ENCODE results near the gene PTGR2.

The PTGR2 gene

DNA sequence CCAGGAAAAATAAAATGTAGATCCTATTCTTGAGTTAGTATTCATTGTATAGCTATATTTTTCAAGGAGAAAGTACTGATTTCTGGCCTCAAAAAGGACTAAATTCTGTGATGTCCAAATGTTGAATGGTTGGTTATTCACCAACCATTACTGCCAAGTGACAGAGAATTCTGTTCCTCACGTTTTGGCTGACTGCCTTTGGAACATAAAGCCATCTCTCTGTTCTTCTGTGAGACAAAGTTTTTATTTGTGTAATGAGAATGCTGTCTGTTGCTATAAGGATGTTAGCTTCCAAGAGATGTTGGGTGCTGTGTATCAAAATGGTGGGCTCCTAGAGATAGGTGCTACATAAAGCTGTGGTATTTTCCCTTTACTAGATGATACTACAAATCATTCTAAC, 44.3 kb downstream of the PTGR2 start:
- Histone ChIP-seq H3K27me3 (ENCODE audit: low read depth, low read length) (no peaks in the 10 kb centered on the region), H3K4me2 (ENCODE audit: low read length) (no peak overlapping the region), H3K4me1 (ENCODE audit: low read length) (no peaks in the 10 kb centered on the region), H4K20me1 (ENCODE audit: insufficient read depth, low read length) (no peaks in the 10 kb centered on the region), H3K27ac (ENCODE audit: low read length) (no peak overlapping the region), H3K79me2 (ENCODE audit: low read length) (peaks cover 17% of the 10 kb centered on the region), H3K36me3 (replicated peaks; ENCODE audit: low read depth, low read length) (peaks cover 34% of the 10 kb centered on the region), H3K9me3 (ENCODE audit: insufficient read depth, low read length) (no peaks in the 10 kb centered on the region), H3K4me3 (ENCODE audit: low read length) (no peak overlapping the region), H3K9ac (ENCODE audit: low read length) (no peak overlapping the region), H2AFZ (ENCODE audit: low read depth, low read length) (no peak overlapping the region)
- no peak for TF ChIP-seq EZH2phosphoT487 (IDR thresholded peaks at IDR 0.05; ENCODE audit: low read depth)
- TF ChIP-seq, protein P1, sequence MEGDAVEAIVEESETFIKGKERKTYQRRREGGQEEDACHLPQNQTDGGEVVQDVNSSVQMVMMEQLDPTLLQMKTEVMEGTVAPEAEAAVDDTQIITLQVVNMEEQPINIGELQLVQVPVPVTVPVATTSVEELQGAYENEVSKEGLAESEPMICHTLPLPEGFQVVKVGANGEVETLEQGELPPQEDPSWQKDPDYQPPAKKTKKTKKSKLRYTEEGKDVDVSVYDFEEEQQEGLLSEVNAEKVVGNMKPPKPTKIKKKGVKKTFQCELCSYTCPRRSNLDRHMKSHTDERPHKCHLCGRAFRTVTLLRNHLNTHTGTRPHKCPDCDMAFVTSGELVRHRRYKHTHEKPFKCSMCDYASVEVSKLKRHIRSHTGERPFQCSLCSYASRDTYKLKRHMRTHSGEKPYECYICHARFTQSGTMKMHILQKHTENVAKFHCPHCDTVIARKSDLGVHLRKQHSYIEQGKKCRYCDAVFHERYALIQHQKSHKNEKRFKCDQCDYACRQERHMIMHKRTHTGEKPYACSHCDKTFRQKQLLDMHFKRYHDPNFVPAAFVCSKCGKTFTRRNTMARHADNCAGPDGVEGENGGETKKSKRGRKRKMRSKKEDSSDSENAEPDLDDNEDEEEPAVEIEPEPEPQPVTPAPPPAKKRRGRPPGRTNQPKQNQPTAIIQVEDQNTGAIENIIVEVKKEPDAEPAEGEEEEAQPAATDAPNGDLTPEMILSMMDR (IDR thresholded peaks at IDR 0.05; ENCODE audit: low read depth, low read length): no peak

DNA sequence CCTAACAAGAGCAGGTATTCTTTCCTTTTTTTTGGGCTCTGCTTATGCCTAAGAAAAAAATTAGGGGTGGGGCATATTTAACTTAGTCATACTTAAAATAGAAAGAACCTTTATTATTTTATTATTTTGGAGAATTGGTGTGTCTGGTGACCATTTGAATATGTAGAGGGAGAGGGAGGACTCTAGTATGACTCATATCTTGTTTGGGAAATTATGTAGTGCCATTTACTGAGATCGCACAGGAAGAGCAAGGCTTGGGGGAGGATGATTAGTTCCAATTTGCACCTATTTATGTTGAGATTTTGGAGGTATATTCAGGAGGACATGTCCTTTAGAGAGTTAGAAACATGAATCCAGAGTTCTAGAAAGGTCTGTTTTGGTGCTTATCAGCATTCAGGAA, 44.9 kb downstream of the PTGR2 start:
- H3K79me2 ChIP-seq (ENCODE audit: low read length): peaks cover 11% of the 10 kb centered on the region

DNA sequence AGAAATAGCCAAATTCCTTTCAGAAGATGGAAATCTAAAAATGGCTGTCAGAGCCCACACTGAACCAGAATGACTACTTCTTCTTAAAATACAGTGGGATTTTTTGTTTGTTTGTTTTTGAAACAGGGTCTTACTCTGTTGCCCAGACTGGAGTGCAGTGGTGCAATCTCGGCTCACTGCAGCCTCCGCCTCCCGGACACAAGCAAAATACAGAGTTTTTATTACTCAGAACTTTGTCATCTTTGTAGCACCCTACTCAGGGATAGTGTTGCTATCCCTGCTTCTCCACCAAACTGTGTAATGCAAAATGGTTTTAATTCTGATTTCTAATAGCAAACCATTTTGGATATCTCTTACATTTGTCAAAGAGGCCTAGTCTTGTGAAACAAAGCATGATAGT, 51.4 kb downstream of the PTGR2 start:
- Histone ChIP-seq H3K4me3 (ENCODE audit: low read length) (no peak overlapping the region), H3K27me3 (ENCODE audit: low read depth, low read length) (no peaks in the 10 kb centered on the region), H3K9ac (ENCODE audit: low read length) (no peak overlapping the region), H3K36me3 (replicated peaks; ENCODE audit: low read depth, low read length) (peaks cover 30% of the 10 kb centered on the region), H3K79me2 (ENCODE audit: low read length) (no peaks in the 10 kb centered on the region), H4K20me1 (ENCODE audit: insufficient read depth, low read length) (no peaks in the 10 kb centered on the region), H3K4me2 (ENCODE audit: low read length) (no peak overlapping the region), H3K27ac (ENCODE audit: low read length) (no peak overlapping the region), H3K4me1 (ENCODE audit: low read length) (no peaks in the 10 kb centered on the region), H2AFZ (ENCODE audit: low read depth, low read length) (no peak overlapping the region), H3K9me3 (ENCODE audit: insufficient read depth, low read length) (no peaks in the 10 kb centered on the region)
- TF ChIP-seq, protein P1 (IDR thresholded peaks at IDR 0.05; ENCODE audit: low read depth, low read length): no peak
- TF ChIP-seq EZH2phosphoT487 (IDR thresholded peaks at IDR 0.05; ENCODE audit: low read depth): no peak

More for the DNA sequence above, 44.9 kb downstream of the PTGR2 start:
- Histone ChIP-seq H3K4me1 (ENCODE audit: low read length) (no peaks in the 10 kb centered on the region), H3K27ac (ENCODE audit: low read length) (no peak overlapping the region), H3K27me3 (ENCODE audit: low read depth, low read length) (no peaks in the 10 kb centered on the region), H3K4me3 (ENCODE audit: low read length) (no peak overlapping the region), H3K36me3 (replicated peaks; ENCODE audit: low read depth, low read length) (peaks cover 34% of the 10 kb centered on the region), H3K4me2 (ENCODE audit: low read length) (no peak overlapping the region), H3K9ac (ENCODE audit: low read length) (no peak overlapping the region), H3K9me3 (ENCODE audit: insufficient read depth, low read length) (no peaks in the 10 kb centered on the region), H4K20me1 (ENCODE audit: insufficient read depth, low read length) (no peaks in the 10 kb centered on the region), H2AFZ (ENCODE audit: low read depth, low read length) (no peak overlapping the region)
- TF ChIP-seq EZH2phosphoT487 (IDR thresholded peaks at IDR 0.05; ENCODE audit: low read depth): no peak
- TF ChIP-seq, protein P1 (IDR thresholded peaks at IDR 0.05; ENCODE audit: low read depth, low read length): no peak

DNA sequence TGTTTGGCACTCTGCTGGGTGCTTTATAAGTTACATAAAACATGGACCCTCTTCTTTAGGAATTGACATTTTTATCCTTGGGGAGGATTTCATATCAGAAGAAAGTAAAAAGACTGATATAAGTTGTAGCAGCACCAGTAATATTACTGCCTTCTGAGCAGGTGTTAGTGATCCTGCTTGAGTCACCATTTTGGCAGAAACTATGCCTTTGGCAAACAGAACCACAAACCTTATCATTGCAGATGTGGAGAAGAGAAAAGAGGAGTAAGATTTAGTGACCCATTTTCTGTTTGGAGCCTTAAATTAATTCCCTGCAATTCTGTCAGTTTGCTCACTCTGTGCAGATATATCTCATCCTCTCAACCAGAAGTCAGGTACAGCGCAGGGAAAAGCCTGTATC, 58.0 kb downstream of the PTGR2 start:
- TF ChIP-seq, protein P1 (IDR thresholded peaks at IDR 0.05; ENCODE audit: low read depth, low read length): no peak
- TF ChIP-seq EZH2phosphoT487 (IDR thresholded peaks at IDR 0.05; ENCODE audit: low read depth): no peak
- no peak overlapping the region for H3K27ac ChIP-seq (ENCODE audit: low read length)
- H3K36me3 ChIP-seq (replicated peaks; ENCODE audit: low read depth, low read length): peaks cover 36% of the 10 kb centered on the region

More for the DNA sequence above, 58.0 kb downstream of the PTGR2 start:
- no peaks in the 10 kb centered on the region for H3K79me2 ChIP-seq (ENCODE audit: low read length)
- H3K4me3 ChIP-seq (ENCODE audit: low read length): no peak overlapping the region
- no peak overlapping the region for H2AFZ ChIP-seq (ENCODE audit: low read depth, low read length)
- H3K9ac ChIP-seq (ENCODE audit: low read length): no peak overlapping the region
- no peaks in the 10 kb centered on the region for H4K20me1 ChIP-seq (ENCODE audit: insufficient read depth, low read length)
- no peaks in the 10 kb centered on the region for H3K9me3 ChIP-seq (ENCODE audit: insufficient read depth, low read length)
- no peak overlapping the region for H3K4me2 ChIP-seq (ENCODE audit: low read length)
- no peaks in the 10 kb centered on the region for H3K27me3 ChIP-seq (ENCODE audit: low read depth, low read length)
- no peaks in the 10 kb centered on the region for H3K4me1 ChIP-seq (ENCODE audit: low read length)
